ENCODE results near the gene NYAP2.
A peak's percentile ranks its signal among the peaks of the same experiment; 100 is the strongest.

Gene NYAP2

DNA sequence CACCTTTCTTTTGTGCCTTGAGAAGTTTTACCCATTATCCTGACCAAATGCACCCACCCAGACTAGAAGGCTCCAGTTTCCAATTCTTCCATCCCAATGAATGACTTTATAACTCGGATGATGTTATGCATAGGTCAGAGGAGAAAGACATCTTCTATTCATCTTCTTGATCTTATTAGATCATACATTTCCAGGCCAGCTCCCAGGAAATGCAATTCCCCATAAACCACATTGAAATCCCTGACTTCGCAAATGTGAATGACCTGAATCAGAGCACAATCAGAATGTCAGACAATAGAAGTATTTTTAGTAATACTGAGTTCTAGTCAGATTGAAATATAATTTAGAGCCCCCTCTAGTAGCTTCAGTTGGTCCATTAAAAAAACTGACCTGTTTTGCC lies 62.9 kb downstream of the NYAP2 start:
- H3K9ac ChIP-seq (ENCODE audit: low read length): no peak overlapping the region
- H3K36me3 ChIP-seq (ENCODE audit: insufficient read depth, low read length): no peaks in the 10 kb centered on the region
- H3K27ac ChIP-seq (ENCODE audit: low read depth, low read length): no peak overlapping the region
- no peaks in the 10 kb centered on the region for H3K9me3 ChIP-seq (ENCODE audit: low read length)
- no peak overlapping the region for H3K4me3 ChIP-seq (ENCODE audit: low read depth in 1 of 2, low read length in 2 of 2)
- H3K27me3 ChIP-seq (ENCODE audit: control insufficient read depth in 1 of 2, insufficient read depth in 2 of 2, low read length in 2 of 2): no peaks in the 10 kb centered on the region
- H3K4me1 ChIP-seq (ENCODE audit: insufficient read depth, low read length): no peaks in the 10 kb centered on the region

DNA sequence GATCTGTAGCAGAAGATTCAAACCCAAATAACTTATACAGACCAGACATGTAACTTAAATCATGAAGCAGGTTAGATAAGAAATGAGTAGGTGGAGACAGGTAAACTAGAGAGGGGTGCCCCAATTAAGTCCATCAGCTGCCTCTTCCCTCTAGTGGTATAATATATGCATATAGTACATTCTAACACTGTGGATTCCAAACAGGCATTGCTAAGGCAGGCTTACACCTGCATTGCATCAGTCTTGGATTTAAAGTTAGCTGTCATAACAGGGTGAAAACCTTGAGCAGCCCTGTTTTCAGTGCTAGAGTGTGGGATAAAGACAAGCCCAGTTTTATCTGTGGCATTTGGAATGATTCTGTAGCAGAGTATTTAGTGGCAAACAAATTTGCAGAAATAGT lies 63.4 kb downstream of the NYAP2 start:
- Histone ChIP-seq H3K4me3 (ENCODE audit: low read depth in 1 of 2, low read length in 2 of 2) (no peak overlapping the region), H3K9ac (ENCODE audit: low read length) (no peak overlapping the region), H3K4me1 (ENCODE audit: insufficient read depth, low read length) (no peaks in the 10 kb centered on the region), H3K36me3 (ENCODE audit: insufficient read depth, low read length) (no peaks in the 10 kb centered on the region), H3K9me3 (ENCODE audit: low read length) (no peaks in the 10 kb centered on the region), H3K27ac (ENCODE audit: low read depth, low read length) (no peak overlapping the region), H3K27me3 (ENCODE audit: control insufficient read depth in 1 of 2, insufficient read depth in 2 of 2, low read length in 2 of 2) (no peaks in the 10 kb centered on the region)

DNA sequence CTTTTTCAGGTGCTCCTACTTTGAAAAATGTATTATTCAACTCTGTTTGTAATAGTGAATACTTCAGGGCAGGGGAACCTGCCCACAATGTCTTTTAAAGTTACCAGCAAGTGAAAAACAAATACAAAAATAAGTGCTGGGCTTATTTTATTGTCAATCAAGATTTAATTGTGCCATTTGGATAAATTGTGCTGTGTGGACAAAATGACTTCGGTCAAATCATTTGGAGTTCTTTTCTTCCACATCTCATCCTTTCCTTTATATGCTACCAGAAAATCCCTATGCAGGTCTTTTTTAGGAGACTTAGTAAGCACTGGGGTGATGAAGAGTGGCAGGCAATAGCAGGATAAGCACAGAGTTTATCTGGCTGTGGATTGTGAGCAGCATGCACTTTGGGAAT lies 63.9 kb downstream of the NYAP2 start:
- Histone ChIP-seq H3K9me3 (ENCODE audit: low read length) (no peaks in the 10 kb centered on the region), H3K4me1 (ENCODE audit: insufficient read depth, low read length) (no peaks in the 10 kb centered on the region), H3K36me3 (ENCODE audit: insufficient read depth, low read length) (no peaks in the 10 kb centered on the region), H3K9ac (ENCODE audit: low read length) (no peak overlapping the region), H3K4me3 (ENCODE audit: low read depth in 1 of 2, low read length in 2 of 2) (no peak overlapping the region), H3K27me3 (ENCODE audit: control insufficient read depth in 1 of 2, insufficient read depth in 2 of 2, low read length in 2 of 2) (no peaks in the 10 kb centered on the region), H3K27ac (ENCODE audit: low read depth, low read length) (no peak overlapping the region)

DNA sequence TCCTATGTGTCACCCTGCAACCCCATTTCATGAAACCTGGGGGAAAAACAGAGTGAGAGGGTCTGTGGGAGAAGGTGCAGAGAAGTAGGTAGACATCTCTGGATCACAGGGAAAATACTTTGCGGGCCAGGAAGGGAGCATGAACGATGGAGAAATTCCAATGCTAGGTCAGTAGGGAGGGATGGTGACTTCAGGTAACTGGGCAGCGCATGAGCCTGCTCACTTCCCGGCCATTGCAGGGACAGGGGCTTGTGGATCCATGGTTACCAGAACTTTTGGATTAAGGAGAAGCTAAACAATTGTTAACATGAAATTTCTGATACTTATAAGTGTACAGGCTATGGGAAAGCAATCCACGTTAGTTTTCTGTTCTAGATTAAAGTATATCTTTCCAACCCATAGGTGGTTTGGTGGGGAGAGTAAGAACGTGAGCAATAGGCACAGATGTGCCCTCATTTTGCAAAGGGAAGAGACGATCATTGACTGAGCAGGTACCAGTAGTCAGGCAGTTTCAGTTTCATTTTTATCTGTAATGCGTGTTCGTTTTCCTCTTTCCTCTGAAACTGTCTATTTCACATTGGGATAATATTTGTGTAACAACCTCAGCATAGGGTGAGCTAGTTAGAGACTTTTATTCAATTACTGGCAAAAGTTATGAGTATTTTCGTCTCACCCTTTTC lies 65.0 kb downstream of the NYAP2 start:
- Histone ChIP-seq H3K4me1 (ENCODE audit: insufficient read depth, low read length) (no peaks in the 10 kb centered on the region), H3K9ac (ENCODE audit: low read length) (no peak overlapping the region), H3K36me3 (ENCODE audit: insufficient read depth, low read length) (no peaks in the 10 kb centered on the region), H3K9me3 (ENCODE audit: low read length) (no peaks in the 10 kb centered on the region), H3K27ac (ENCODE audit: low read depth, low read length) (no peak overlapping the region), H3K27me3 (ENCODE audit: control insufficient read depth in 1 of 2, insufficient read depth in 2 of 2, low read length in 2 of 2) (no peaks in the 10 kb centered on the region), H3K4me3 (ENCODE audit: low read depth in 1 of 2, low read length in 2 of 2) (peak overlapping the region in 1 of 2 donors; percentile 16)

DNA sequence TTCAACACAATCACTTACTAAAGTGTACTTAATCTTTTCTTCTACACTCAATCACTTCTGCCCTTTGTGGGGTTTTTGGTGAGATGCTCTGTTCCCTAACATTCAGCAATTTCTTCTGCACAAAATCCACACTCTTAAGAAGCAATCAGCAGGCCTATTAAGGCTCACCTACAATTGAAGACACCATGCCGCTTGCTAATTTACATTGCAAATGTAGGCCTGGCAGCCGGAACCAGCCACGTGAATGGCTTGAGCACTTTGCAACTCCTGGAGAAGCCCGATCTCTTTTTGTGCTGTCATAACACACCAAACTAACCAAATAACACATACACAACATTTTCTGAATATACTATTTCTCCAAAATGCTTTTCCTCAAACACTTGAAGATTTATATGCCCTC lies 66.3 kb downstream of the NYAP2 start:
- no peaks in the 10 kb centered on the region for H3K36me3 ChIP-seq (ENCODE audit: insufficient read depth, low read length)
- H3K4me3 ChIP-seq (ENCODE audit: low read depth in 1 of 2, low read length in 2 of 2): no peak overlapping the region
- no peaks in the 10 kb centered on the region for H3K9me3 ChIP-seq (ENCODE audit: low read length)
- H3K9ac ChIP-seq (ENCODE audit: low read length): no peak overlapping the region
- H3K27ac ChIP-seq (ENCODE audit: low read depth, low read length): no peak overlapping the region
- H3K27me3 ChIP-seq (ENCODE audit: control insufficient read depth in 1 of 2, insufficient read depth in 2 of 2, low read length in 2 of 2): no peaks in the 10 kb centered on the region
- H3K4me1 ChIP-seq (ENCODE audit: insufficient read depth, low read length): no peaks in the 10 kb centered on the region

DNA sequence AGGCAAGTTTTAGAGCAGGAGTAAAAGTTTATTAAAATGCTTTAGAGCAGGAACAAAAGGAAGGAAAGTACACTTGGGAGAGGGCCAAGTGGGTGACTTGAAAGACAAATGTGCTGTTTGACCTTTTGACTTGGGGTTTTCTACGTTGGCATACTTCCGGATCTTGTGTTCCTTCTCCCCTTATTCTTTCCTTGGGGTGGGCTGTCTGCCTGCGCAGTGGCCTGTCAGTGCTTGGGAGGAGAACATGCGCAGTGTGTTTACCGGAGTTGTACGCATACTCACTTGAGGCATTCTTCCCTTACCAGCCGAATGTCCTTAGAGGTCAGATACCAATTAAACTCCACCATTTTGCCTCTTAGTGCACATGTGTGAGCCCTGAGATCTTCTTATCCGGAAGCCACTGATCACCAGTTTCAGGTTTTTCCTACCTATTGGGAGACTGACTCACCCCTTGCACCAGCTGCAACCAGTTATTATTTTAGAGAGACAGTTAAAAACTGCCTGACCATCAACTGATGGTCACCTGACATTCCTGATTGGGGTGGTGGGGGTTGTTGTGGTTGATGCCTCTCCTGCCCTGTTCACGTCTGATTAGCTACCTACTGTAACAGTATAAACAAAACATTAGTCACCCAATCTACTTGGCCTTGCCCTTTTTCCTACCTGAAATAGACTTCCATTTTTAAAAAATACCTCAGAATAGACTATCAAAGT lies 67.5 kb downstream of the NYAP2 start:
- Histone ChIP-seq H3K36me3 (ENCODE audit: insufficient read depth, low read length) (no peaks in the 10 kb centered on the region), H3K9ac (ENCODE audit: low read length) (no peak overlapping the region), H3K27ac (ENCODE audit: low read depth, low read length) (no peak overlapping the region), H3K27me3 (ENCODE audit: control insufficient read depth in 1 of 2, insufficient read depth in 2 of 2, low read length in 2 of 2) (no peaks in the 10 kb centered on the region), H3K9me3 (ENCODE audit: low read length) (no peaks in the 10 kb centered on the region), H3K4me1 (ENCODE audit: insufficient read depth, low read length) (no peaks in the 10 kb centered on the region), H3K4me3 (ENCODE audit: low read depth in 1 of 2, low read length in 2 of 2) (no peak overlapping the region)

DNA sequence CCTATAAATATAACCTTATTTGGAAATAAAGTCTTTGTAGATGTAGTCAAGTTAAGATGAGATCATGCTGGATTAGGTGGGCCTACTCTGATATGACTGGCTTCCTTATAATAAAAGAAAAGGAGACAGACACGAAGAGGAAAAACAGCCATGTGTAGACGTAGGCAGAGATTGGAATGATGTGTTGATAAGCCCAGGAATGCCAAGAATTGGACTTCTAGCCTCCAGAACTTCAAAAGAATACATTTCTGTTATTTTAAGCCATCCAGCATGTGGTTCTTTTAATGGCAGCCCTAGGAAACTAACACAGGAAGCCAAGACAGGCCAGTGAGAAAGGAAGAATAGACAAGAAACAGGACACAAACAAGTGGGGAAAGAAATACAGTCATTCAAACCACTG lies 68.6 kb downstream of the NYAP2 start:
- no peaks in the 10 kb centered on the region for H3K36me3 ChIP-seq (ENCODE audit: insufficient read depth, low read length)
- H3K4me1 ChIP-seq (ENCODE audit: insufficient read depth, low read length): no peaks in the 10 kb centered on the region
- H3K27ac ChIP-seq (ENCODE audit: low read depth, low read length): no peak overlapping the region
- H3K9ac ChIP-seq (ENCODE audit: low read length): no peak overlapping the region
- no peaks in the 10 kb centered on the region for H3K9me3 ChIP-seq (ENCODE audit: low read length)
- H3K27me3 ChIP-seq (ENCODE audit: control insufficient read depth in 1 of 2, insufficient read depth in 2 of 2, low read length in 2 of 2): no peaks in the 10 kb centered on the region
- H3K4me3 ChIP-seq (ENCODE audit: low read depth in 1 of 2, low read length in 2 of 2): no peak overlapping the region

DNA sequence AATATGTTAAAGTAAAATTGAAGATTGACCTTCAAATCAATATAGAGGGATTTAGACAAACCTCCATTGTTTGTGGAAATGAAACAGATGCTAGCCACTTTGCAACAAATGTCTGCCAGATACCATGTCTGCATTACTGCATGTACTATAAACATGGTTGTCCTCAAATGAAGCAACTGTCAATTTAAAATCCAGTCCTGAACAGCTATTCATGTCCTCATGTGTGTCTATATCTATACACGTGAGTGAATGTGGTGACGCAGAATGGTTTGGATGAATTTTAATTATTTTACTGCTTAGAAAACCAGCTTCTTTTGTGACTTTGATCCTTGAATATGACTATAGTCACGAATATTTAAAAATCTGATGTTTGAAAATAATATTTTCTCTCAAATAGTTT lies 71.5 kb downstream of the NYAP2 start:
- H3K27ac ChIP-seq (ENCODE audit: low read depth, low read length): no peak overlapping the region

DNA sequence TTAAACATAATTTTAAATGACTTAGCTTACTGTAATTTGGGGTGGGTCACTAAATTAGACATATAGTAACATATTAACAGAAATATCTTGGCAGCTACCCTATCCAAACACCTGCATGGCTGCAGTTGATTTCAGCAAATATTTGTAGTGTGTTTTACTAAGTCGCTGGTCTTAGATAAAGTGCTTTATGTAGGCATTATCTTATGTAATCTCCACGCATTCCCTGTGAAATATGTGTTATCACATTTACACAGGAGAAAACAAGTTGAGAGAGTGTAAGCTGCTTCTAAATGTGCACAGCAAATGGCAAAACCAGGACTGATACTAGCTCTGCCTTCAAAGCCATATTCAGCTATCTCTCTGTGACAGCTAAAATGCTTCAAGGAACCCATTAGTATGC lies 72.0 kb downstream of the NYAP2 start:
- Histone ChIP-seq H3K27me3 (ENCODE audit: control insufficient read depth in 1 of 2, insufficient read depth in 2 of 2, low read length in 2 of 2) (no peaks in the 10 kb centered on the region), H3K27ac (ENCODE audit: low read depth, low read length) (no peak overlapping the region), H3K4me1 (ENCODE audit: insufficient read depth, low read length) (no peaks in the 10 kb centered on the region), H3K9ac (ENCODE audit: low read length) (no peak overlapping the region), H3K9me3 (ENCODE audit: low read length) (no peaks in the 10 kb centered on the region), H3K4me3 (ENCODE audit: low read depth in 1 of 2, low read length in 2 of 2) (no peak overlapping the region), H3K36me3 (ENCODE audit: insufficient read depth, low read length) (no peaks in the 10 kb centered on the region)

More for the DNA sequence above, 71.5 kb downstream of the NYAP2 start:
- H3K9me3 ChIP-seq (ENCODE audit: low read length): no peaks in the 10 kb centered on the region
- no peak overlapping the region for H3K4me3 ChIP-seq (ENCODE audit: low read depth in 1 of 2, low read length in 2 of 2)
- no peak overlapping the region for H3K9ac ChIP-seq (ENCODE audit: low read length)
- no peaks in the 10 kb centered on the region for H3K36me3 ChIP-seq (ENCODE audit: insufficient read depth, low read length)
- H3K27me3 ChIP-seq (ENCODE audit: control insufficient read depth in 1 of 2, insufficient read depth in 2 of 2, low read length in 2 of 2): no peaks in the 10 kb centered on the region
- no peaks in the 10 kb centered on the region for H3K4me1 ChIP-seq (ENCODE audit: insufficient read depth, low read length)

DNA sequence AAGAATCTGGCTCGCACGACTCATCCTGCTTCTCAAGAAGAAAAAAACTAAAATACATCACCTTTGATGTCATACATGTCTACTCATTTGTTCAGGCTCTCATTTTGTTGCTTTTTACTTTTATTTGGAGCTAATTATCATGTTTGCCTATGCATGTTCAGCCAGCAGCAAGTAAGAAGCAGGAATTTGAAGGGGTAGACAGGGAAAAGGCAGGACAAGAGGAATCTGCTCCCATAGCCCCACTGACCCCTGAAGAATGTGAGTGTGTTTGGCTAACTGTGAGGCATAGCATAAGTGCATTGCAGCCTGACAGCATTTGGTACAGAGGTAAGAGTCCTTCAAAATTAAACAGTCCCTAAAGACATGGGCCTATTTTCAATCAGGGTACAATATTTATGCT lies 72.7 kb downstream of the NYAP2 start:
- Histone ChIP-seq H3K4me1 (ENCODE audit: insufficient read depth, low read length) (no peaks in the 10 kb centered on the region), H3K9ac (ENCODE audit: low read length) (no peak overlapping the region), H3K36me3 (ENCODE audit: insufficient read depth, low read length) (no peaks in the 10 kb centered on the region), H3K27ac (ENCODE audit: low read depth, low read length) (no peak overlapping the region), H3K4me3 (ENCODE audit: low read depth in 1 of 2, low read length in 2 of 2) (no peak overlapping the region), H3K9me3 (ENCODE audit: low read length) (no peaks in the 10 kb centered on the region), H3K27me3 (ENCODE audit: control insufficient read depth in 1 of 2, insufficient read depth in 2 of 2, low read length in 2 of 2) (no peaks in the 10 kb centered on the region)

DNA sequence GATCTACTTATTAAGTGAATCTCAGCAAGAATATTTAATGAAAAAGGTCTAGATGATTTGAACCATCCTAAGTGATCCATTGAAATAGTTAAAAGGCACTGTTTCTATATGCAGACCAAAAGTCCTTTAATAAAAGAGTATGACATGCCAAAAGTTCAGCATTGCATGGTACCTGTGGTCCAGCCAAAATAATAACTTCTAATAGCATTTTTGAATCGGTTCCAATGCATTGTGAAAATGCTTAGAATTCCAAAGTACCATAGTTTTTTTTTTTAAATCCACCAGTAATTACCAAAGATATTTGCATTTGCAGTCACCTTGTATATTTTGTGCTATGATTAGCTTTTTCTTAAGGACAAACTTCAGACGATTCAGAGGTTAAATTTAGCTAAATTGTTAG lies 79.9 kb downstream of the NYAP2 start:
- H3K27me3 ChIP-seq (ENCODE audit: control insufficient read depth in 1 of 2, insufficient read depth in 2 of 2, low read length in 2 of 2): no peaks in the 10 kb centered on the region
- H3K9me3 ChIP-seq (ENCODE audit: low read length): no peaks in the 10 kb centered on the region
- no peak overlapping the region for H3K27ac ChIP-seq (ENCODE audit: low read depth, low read length)
- H3K36me3 ChIP-seq (ENCODE audit: insufficient read depth, low read length): no peaks in the 10 kb centered on the region
- H3K9ac ChIP-seq (ENCODE audit: low read length): no peak overlapping the region
- no peaks in the 10 kb centered on the region for H3K4me1 ChIP-seq (ENCODE audit: insufficient read depth, low read length)
- H3K4me3 ChIP-seq (ENCODE audit: low read depth in 1 of 2, low read length in 2 of 2): no peak overlapping the region

DNA sequence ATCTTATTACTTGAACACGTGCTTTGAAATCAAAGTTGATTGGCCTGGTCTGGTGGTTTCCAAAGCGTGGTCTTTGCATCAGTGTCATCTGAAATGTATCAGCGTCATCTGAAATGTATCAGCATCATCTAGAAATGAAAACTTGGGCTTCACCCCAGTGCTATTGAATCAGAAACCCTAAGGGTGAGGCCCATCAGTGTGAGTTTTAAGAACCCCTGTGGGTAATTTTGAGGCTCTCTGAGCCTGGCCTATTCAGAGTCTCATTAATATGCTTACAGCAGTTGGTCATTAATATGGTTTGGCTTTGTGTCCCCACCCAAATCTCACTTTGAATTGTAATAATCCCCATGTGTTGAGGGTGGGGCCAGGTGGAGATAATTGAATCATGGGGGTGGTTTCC lies 85.2 kb downstream of the NYAP2 start:
- Histone ChIP-seq H3K4me3 (ENCODE audit: low read depth in 1 of 2, low read length in 2 of 2) (no peak overlapping the region), H3K36me3 (ENCODE audit: insufficient read depth, low read length) (no peaks in the 10 kb centered on the region), H3K27me3 (ENCODE audit: control insufficient read depth in 1 of 2, insufficient read depth in 2 of 2, low read length in 2 of 2) (no peaks in the 10 kb centered on the region), H3K9ac (ENCODE audit: low read length) (no peak overlapping the region), H3K4me1 (ENCODE audit: insufficient read depth, low read length) (no peaks in the 10 kb centered on the region), H3K9me3 (ENCODE audit: low read length) (no peaks in the 10 kb centered on the region), H3K27ac (ENCODE audit: low read depth, low read length) (no peak overlapping the region)

Data from muscle layer of colon (tissue), 2 donors.